ENCODE data around the gene ADGRF4.
"Not testable (repeated sequence)": the region's sequence is repeated elsewhere in the genome, so short reads cannot be mapped to it uniquely, and the experiment has no call there.

Gene ADGRF4

DNA sequence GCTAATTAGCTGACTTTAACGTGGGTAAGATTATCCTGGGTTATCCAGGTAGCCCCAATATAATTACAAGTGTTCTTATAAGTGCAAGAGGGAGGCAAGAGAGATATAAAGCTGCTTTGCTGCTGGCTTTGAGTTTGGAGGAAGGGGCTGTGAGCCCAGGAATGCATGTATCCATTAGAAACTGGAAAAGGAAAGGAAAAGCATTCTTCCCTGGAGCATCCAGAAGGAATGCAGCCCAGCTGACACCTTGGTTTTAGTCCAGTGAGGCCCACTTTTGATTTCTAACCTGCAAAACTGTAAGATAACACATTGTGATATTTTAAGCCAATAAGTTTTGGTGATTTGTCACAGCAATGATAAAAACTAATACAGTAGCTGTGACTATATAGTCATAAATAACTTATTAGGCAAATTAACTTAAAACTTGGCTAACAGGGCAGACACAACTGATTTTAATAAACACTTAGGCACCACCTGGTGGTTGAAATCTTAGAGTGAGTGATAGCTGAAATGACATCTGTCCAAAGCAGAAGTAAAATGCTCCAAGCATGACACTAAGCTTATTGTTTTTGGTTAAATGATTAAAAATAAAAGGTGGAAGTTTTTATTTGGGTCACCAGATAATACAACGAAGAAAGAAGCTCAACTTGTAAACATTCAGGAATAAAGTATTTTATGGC is 35.6 kb downstream of the ADGRF4 start:
- no peak for DNase-seq (ENCODE audit: low spot score)

GRCh38 chr6:47734831-47735481 is 36.6 kb downstream of the ADGRF4 start:
- DNase-seq (ENCODE audit: low spot score), result no peak

DNA sequence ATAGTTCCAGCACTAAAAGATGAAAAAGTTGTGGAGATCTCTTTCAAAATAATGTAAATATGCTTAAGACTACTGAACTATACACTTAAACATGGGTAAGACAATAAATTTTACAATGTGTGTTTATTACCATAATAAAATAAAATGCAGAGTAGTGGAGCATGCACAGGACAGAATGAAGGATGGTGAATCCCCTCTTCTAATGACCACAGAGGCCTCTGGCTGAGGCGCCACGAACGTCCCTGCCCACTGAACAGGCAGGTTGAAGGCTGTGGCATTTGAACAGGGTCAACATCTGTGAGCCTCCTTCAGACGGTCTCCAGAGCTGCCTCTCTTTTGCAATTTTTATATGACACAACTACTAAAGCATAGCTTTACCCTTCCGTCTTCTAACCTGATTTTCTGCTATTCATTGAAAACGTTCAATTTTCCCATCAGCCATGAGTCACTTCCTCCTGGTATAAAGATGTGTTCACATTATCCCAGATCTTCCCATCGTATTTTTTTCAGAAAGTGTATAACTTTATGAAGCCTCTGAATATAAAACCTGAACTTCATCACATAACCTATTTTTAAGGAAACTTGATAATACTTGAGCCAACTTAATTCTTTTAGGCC is 37.8 kb downstream of the ADGRF4 start:
- no peak for DNase-seq (ENCODE audit: low spot score)

DNA sequence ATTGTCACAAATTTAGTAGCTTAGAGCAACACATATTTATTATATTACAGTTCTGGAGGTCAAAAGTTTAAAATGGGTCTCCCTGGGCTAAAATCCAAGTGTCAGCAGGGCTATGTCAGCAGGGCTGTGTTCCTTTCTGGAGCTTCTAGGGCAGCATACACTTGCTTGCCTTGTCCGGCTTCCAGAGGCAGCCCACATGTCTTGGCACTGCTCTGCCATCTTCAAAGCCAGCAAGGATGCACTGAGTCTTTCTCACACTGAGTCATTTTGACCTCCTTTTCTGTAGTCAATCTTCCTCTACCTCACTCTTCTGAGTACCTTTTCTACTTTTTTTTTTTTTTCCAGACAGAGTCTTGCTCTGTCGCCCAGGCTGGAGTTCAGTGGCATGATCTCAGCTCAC is 39.0 kb downstream of the ADGRF4 start:
- no peak for DNase-seq (ENCODE audit: low spot score)

GRCh38 chr6:47740714-47741113 is 42.3 kb downstream of the ADGRF4 start:
- DNase-seq (ENCODE audit: low spot score), result no peak

GRCh38 chr6:47741807-47742206 is 43.4 kb downstream of the ADGRF4 start:
- no peak for DNase-seq (ENCODE audit: low spot score)

GRCh38 chr6:47743744-47744143 is 45.4 kb downstream of the ADGRF4 start:
- DNase-seq (ENCODE audit: low spot score), result no peak

DNA sequence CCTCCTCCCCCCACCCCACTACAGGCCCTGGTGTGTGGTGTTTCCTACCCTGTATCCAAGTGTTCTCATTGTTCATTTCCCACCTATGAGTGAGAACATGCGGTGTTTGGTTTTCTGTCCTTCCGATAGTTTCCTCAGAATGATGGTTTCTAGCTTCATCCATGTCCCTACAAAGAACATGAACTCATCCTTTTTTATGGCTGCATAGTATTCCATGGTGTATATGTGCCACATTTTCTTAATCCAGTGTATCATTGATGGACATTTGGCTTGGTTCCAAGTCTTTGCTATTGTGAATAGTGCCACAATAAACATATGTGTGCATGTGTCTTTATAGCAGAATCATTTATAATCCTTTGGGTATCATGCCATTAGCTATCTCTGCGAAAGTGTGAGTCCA is 46.9 kb downstream of the ADGRF4 start:
- DNase-seq (ENCODE audit: low spot score), result not testable (repeated sequence)

DNA sequence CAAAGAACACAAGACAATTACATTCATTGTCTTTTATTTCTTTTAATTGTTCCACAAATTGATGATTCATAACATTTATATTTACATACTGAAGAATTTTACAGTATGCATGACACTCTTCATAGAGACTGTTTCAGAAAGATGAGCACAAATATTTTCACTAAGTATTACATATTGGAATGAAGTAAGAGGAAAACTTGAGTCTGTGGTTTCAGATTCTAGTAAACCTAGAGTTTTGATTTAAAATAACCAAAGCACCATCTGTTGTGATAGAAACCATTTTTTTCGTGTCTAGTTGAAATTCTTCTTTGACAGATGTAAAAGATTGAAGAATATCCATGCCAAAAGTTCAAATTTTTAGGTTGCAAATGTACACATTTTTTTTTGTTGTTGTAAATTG is 51.4 kb downstream of the ADGRF4 start:
- DNase-seq (ENCODE audit: low spot score), result no peak

GRCh38 chr6:47752801-47753200 is 54.4 kb downstream of the ADGRF4 start:
- no peak for DNase-seq (ENCODE audit: low spot score)

DNA sequence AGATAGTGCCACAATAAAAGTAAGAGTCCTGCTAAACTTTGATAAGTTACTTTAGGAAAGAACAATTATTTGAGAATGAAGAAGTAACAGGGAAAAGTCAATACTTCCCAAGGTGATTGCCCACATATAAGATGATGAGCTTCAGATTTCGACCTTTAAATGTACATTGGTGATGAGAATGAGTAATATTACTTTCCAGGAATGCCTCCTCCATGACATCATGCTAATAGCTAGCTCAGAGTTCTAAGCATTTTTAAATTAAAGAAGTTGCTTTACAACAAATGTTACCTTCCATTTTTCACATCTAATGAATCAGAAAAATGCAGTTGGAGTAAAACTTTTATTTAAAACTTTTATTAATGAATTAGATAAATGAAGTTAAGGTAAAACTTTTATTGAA is 61.0 kb downstream of the ADGRF4 start:
- DNase-seq (ENCODE audit: low spot score), result no peak

GRCh38 chr6:47762502-47762901 is 64.1 kb downstream of the ADGRF4 start:
- no peak for DNase-seq (ENCODE audit: low spot score)

DNA sequence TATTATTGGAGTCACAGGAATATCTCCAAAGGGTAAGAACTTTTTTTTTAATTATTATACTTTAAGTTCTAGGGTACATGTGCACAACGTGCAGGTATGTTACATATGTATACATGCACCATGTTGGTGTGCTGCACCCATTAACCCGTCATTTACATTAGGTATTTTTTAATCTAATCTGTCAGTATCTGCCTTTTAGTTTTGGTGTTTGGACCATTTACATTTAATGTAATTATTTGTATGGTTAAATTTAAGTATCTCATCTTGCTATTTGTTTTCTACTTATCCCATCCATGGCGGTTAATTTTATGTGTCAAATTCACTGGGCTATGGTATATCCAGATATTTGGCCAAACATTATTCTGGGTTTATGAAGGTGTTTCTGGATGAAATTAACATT is 68.1 kb downstream of the ADGRF4 start:
- no peak for DNase-seq (ENCODE audit: low spot score)

DNA sequence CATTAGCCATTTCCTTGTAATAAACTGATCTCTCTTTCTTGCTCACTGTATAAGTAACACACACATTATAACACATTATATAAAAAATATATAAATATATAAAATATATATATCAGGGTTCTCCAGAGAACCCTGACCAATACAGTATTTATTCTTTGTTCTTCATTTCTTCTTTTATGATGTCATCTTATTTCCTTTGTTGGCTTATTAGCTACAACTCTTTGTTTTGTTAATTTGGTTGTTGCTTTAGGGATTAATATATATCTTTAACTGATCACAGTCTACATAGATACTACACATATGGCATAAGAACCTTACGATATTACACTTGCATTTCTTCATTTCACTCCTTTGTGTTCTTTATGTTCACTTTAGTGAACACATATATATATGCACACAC is 68.7 kb downstream of the ADGRF4 start:
- no peak for DNase-seq (ENCODE audit: low spot score)

DNA sequence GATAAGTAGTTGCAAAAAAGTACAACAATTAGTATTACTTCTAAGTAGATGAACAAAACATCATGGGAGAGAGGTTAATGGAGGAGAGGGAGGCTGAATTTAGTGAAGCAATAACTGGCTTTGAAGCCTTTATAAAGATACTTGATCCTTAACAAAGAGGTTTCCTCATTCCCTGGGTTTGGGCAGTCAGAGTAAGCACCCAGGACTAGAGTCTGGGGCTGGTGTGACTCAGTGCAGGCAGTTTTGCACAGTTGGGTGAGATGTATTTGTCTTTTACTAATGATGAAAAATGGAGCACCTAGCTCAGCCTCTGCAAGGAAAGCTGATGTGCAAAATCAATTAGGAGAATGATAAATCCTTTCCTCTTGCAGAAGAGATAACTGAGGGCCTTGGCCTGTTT is 71.6 kb downstream of the ADGRF4 start:
- no peak for DNase-seq (ENCODE audit: low spot score)

All from SK-N-DZ (cell line).